HG03025 (cell line): ENCODE results near the gene NEUROD2.
"Not testable (repeated sequence)": the region's sequence is repeated elsewhere in the genome, so short reads cannot be mapped to it uniquely, and the experiment has no call there.

Source experiments
- ATAC-seq: cut with Tn5 transposase; IDR thresholded peaks from one replicate; pipeline ENCODE4 v1.9.1; 2021; ENCODE audit warnings: mild to moderate bottlenecking, moderate library complexity; ENCODE audit not compliant: unreplicated experiment, low FRiP score

Gene NEUROD2

DNA sequence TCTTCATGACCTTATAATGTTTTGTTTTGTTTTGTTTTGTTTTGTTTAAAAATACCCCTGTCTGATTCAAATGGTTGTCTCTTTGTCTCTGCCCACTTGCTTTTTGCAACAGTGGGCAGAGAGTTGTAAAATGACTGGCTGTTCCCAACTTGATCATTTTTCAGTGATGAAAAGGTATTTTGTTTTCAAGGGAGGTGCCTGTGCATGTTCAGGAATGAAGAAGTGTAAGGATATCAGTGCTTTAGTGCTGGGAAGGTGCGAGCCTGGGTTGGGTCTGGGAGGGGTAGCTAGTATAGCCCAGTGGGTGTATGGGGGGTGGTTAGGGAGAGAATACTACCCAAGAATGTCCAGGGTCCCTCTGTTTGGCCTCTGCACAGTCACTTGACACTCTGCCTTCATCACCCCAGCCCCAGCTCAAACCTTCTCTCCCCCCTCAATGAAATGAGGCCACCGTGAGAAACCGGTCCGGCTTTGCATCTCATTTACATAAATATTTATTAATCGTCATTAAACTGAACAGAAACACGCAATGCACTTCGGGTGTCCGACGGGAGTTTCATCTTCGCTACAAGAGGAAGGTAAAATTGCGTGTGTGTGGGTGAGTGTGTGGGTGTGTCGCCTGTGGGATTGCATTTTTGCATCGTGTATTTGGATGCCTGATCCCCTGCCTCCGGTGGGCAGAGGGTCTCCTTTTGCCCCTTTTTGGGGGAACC is 4.3 kb downstream of the NEUROD2 start:
- ATAC-seq, result no peak

GRCh38 chr17:39602533-39603303 is 5.0 kb downstream of the NEUROD2 start:
- no peak for ATAC-seq

GRCh38 chr17:39601758-39602532 is 5.8 kb downstream of the NEUROD2 start:
- no peak for ATAC-seq

DNA sequence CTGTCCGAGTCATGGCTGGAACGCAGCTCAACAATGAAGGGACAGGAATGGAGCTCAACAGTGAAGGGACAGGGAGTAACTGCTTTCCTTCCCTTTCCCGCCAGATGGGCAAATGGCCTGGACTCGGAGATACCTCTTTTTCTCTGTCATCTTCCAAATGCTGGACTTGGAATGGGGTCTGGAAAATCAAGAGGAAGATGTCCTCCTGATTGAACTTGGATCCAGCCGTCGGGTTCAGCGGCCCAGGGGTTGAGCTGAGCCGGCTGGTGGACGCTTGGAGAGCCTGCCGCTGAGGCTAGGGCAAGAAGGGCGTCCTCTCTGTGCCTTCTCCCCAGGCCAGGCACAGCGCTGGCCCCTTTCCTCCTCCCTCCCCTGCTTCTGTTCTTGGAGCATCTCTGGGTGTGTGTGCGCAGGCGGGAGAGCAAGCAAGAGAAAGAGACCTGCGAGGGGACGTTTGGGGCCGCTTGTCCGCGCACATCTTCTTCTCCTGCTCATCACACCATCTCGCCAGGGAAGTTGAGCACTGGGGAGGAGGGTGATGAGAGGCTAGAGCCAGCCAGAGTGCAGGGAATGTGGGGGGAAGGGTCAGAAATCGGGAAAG is 6.6 kb downstream of the NEUROD2 start:
- ATAC-seq, result no peak

- ATAC-seq, result no peak
These were observed 7.3 kb downstream of the NEUROD2 start for GRCh38 chr17:39600288-39600996.

DNA sequence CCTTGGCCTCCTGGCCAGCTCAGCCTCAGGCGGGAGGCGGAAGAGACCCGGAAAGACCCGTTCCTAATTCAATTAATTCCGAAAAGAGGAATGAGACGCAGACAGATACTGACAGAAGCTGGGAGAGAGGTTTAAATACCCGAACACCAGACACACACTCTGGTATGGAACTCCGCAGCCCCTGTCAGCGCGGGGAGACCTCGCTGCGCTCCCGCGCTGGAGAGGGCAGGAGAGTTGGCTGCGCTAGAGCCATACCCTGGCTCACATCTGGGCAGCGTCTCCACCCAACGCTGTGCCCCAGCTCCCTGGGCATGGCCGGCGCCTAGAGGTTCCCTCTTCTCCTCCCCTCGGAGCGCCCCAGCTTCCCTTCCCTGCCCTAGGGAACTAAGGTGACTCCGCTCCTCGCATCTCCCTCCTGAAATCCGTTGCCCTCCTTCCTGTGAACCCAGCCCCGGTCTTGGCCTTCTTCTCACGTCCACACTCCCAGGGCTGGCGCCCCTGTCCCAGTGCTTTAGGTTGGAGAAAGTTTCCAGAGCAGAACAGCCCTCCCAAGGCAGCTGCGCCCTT is 8.0 kb downstream of the NEUROD2 start:
- ATAC-seq, result no peak

GRCh38 chr17:39599004-39599664 is 8.6 kb downstream of the NEUROD2 start:
- ATAC-seq, result no peak

DNA sequence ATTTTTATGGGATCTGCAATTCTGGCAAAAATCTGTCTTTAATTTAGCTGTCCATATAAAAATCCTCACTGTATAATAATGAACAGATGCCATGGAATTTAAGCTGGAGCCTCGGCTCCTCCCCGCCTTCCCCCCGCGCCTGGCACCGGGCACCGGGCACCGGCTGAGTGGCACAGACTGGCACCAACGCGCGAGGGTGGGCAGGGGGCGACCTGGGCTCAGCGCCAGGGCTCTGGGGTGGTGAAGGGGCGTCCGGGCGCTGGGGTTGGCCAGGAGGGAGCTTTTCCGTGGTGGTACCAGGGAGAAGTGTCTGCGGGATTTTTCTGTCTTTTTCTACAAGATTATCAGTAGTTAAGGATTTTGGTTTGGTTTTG is 9.1 kb downstream of the NEUROD2 start:
- ATAC-seq, result no peak

GRCh38 chr17:39598047-39598481 is 9.7 kb downstream of the NEUROD2 start:
- no peak for ATAC-seq

GRCh38 chr17:39597372-39598046 is 10.2 kb downstream of the NEUROD2 start:
- no peak for ATAC-seq

DNA sequence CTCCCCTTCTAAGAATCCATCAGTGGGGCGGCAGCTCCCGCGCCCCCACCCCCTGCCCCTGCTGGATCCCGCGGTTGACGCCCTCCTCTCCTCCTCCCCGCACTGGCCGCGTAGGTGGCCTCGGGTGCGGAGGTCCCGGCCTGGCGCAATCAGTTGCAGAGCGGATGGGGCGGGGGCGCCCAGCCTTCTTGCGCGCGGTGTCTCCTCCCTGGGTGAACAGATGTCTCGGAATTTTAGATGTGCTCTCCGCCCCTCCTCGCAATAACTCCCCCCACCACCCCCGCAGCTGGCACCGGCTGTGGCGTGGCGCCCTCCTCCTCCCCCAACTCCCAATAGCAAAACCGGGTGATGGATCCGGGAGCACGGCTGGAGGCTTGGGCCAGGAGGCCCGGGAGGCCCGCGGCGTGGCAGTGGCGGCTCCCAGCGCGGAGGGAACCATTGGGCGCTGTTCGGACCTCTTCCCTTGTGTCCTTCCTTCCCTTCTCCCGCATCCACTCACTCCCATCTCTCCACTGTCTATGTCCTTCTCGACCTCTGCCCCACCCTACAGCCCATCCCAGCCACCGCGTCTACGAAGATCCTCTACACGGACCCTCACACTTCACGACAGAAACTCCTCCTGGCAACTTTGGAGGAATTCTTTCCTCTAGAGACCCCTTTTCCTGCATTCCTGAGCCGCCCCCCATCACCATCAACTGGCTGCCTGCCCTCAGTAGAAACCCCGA is 11.0 kb downstream of the NEUROD2 start:
- ATAC-seq, result no peak

DNA sequence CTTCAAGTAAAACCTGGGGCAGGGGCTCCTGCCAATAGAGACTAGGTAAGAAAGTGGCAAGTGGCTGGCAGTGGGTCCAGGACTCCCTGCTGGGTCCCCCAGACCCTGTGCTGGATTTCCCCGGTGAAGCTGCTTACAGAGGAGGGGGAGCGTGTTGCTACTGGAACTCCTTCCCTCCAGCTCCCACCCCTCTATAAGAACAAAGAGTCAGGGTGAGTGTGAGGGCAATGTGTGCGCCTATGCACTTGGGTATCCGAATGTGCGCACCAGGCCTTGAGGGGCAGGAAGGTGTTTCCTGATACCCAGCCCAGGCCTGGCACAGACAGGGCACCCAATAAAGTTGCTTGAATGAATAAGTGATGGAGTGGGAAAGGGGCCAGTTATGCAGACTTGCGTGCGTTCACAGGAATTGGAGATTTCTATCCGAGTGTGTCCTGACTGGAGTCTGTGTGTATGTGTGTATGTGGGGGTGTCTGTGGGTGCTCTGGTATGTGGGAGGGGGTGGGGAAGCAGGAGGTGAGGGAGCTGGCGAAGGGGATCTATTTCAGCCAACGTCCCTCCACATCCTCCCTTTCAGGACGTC is 11.7 kb downstream of the NEUROD2 start:
- no peak for ATAC-seq

GRCh38 chr17:39595294-39595693 is 12.4 kb downstream of the NEUROD2 start:
- ATAC-seq, result no peak

DNA sequence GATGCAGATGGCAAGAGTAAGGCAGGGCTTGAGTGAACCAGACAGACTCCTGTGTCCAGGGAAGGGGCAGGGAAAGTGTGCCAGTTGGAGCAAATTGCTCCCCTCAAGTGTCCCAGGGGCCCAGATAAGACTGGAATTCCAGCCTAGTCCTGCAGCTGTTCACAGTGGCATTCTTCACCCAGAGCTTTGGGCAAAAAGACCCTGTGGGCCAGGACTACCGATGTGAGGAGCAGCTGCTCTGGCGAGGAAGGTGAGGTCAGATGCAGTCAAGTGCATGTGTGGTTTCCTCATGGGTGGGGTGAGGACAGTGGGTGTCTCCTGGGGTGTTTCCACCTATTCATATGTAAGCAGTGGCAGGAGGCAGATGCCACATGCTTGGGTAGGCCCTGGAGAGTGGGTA is 14.3 kb downstream of the NEUROD2 start:
- ATAC-seq, result no peak

DNA sequence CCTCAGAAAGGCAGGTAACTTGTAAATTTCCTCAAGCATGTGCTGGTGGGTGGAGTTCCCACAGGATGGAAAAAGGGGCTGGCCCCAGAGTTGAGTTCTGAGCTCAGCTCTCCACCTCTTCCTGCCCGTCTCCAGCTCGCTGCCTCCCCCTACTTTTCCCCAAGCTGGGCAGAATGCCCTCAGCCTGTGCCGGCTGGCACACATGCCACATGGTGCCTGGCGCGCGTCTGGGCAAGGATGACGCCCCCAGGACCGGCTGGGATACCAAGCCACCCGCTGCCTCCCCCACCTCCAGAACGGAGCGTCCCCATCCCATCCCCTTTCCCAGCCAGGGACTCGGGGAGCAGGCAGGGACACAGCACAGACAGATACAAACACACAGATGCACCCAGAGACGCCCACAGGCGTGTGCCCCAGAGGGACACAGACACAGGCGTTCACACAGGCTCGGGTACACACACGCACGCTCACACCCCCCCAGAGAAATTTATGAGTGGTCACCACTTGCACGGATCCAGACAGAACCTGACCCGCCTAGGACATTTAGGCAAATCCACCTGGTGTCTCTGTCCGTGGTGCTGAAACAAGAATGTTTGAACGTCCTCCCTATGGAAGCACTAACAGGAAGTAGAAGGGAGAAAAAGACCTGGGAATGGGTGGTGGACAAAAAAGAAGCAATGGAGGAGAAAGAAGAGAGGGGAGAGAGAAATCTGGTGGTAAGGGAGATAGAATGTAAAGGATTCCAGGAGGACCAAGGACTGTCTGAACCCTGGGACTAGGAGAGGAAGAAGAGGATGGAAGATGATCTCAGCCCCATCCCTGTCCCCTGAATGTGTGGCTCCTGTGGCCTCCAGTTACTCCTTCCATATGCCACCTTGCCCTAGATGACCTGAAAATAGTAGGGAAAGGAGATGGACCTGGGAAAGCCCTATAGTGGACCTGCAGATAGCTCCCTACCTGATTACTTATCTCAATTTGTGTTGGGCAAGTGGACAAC is 15.5 kb downstream of the NEUROD2 start:
- no peak for ATAC-seq

- ATAC-seq, result not testable (repeated sequence)
These were observed 17.5 kb downstream of the NEUROD2 start for GRCh38 chr17:39590180-39590579.

- ATAC-seq, result no peak
These were observed 25.1 kb downstream of the NEUROD2 start for GRCh38 chr17:39582658-39583057.
